GM21447 (cell line): ENCODE data around the gene LIN37.

Experiments
- ATAC-seq: cut with Tn5 transposase; IDR thresholded peaks from one replicate; pipeline ENCODE4 v1.9.1; 2021; ENCODE audit not compliant: unreplicated experiment

Gene LIN37, protein sequence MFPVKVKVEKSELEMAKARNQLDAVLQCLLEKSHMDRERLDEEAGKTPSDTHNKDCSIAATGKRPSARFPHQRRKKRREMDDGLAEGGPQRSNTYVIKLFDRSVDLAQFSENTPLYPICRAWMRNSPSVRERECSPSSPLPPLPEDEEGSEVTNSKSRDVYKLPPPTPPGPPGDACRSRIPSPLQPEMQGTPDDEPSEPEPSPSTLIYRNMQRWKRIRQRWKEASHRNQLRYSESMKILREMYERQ

DNA sequence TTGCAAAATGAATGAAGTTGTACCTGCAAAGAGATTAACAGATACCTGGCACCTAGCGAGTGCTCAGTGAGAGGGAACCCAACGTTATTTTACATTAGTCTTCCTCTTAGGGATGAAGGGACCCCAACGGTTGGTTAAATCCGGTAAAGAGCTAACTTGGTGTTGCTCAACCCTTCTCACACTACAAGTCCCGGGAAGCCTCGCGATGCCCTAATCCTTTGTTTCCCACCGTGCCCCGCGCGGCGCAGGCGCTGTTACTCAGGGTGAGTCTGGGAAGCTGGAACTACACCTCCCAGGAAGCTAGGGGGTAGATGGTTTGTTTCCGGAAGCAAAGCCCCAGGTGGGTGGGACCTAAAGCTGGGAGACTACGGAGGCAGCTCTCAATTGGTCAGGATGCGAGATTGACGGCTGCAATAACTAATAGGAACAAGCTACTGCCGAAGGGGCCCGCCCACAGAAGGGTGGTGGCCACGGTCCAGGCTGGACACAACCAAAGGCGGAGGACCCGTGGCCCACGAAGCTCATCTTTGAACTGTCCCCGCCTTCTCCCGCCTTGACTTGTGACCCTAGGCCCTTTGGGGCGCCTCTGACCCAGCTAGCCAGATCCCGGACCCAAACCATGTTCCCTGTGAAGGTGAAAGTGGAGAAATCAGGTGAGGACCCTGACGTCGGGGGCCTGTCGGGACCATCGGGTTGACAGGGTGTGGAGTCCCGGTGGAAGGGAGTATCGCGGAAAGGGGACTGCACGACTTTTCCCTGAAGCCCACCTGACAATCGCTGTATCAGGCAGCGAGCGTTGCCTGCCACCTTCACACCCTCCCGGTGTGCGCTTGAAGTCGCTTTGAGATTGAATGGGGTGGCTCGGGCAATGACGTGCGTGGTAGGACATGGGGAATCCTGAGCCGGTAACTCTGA lies at the start of gene LIN37:
TSS of gene LIN37 (plus strand) at position 471 of the 915 bp plus-strand sequence. CDS start at position 620, 149 bp downstream.
- ATAC-seq = peak; percentile 72

- ATAC-seq = peak; percentile 93
These were observed 46.0 kb upstream of the LIN37 start for GRCh38 chr19:35702223-35703012.

- no peak for ATAC-seq
These were observed 45.0 kb upstream of the LIN37 start for GRCh38 chr19:35703343-35703742.

DNA sequence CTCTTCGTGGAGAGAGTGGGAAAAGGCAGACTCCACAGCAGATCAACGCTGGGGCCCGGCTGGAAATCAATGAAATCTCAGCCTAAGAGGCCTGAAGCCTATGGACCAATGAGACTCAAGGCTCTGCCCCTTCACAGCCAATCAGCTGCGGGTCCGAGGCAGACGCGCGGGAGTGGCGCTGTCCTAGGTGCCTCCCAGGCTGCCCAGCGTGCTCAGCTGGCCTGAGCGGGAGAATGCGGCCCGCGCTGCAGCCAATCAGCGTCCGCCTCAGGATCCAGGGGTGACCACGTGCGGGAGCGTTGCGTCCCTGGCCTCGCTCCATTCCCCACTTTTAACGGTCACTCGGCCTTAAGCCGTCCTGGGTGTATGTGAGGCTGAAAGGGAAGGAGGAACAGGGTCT lies 44.2 kb upstream of the LIN37 start, which contains the start of gene ZBTB32:
TSS of gene ZBTB32 (plus strand) at position 341 of the 400 bp plus-strand sequence. CDS start 10,069 bp downstream, outside the sequence.
- no peak for ATAC-seq

GRCh38 chr19:35708391-35708790 lies 40.0 kb upstream of the LIN37 start:
- no peak for ATAC-seq

DNA sequence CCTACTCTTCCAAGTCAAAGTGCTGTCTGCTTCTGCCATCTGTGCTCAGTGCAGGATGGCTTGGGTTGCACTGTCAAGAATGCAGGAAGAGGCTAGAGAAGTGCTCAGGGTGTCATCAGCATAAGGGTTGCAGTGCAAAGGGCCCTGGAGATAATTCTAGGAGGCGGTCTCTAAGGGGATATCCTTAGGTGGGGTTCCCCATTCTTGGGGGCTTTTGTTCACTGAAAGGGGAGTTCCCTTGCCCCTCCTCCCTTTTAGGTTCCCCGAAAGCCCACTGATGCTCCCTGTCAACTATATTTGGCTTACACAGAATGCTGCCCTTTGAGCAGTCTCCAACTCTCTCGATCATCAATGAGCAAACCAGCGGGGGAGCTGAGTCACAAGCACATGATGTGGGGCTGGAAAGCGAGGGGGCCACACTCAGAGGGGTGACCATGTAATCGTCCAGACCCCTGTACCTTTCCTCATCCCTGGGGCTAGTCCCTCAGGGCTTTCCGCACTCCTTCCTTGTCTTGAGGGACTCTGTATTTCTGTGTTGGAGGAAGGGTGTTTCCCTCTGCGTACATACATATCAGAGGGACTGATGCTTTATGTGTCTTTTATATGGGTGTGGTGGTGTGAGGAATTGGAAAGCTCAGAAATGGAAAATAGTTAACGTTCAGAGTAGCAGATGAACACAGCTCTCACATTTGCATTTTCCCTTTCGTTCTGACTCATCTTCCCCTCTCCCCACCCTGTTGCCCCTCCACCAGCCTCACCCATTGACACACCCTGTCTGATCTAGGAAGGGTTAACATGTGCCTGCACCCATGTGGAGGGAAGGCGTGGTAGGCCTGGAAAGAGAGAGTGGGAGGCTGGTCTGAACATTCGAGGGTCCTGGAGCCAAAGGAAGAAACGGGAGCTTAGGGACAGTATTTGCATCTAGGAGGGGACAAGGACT lies 37.3 kb upstream of the LIN37 start:
- ATAC-seq = no peak

DNA sequence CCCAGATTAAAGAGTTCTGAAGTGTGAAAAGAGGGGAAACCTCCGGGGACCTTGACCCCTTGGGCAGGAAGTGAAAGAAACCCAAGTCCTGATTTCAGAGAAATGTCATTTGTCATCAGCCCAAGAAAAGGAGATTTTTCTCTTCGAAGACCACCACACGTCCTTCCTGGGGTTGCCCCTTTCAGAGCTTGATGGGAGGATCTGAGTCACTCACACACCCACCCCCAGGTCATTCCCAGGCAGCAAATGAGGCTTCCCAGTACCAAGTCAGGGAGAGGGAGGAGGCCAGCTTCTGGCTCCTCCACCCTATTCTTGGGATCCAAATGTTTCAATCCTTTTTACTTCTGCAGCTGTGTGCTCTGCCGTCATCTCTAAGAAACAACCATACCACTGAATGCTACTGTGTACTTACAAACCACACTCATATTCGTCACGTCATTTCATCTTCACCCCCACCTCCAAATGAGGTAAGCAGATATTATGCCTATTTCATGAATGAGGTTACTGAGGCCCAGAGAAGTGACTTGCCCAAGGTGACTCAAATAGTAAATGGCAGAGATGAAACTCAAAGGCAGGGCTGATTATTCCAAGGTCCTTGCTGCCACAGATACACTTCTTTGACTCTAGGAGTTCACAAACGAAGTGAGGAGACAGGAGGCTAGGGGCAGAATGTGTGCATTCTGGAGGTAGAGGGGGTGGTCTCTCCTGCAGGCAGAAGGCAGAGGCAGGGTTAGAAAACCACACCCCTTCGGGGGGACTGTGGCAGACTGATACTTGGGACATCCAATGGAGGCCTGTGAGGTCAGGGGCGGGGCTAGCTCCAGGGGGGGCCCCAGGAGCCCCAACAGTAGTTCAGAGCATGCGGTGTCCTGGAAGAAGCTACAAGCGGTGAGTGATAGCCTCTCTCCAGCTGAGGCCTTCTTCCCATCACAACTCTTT lies 35.5 kb upstream of the LIN37 start:
- no peak for ATAC-seq

GRCh38 chr19:35713506-35713850 lies 34.9 kb upstream of the LIN37 start:
- ATAC-seq = no peak

DNA sequence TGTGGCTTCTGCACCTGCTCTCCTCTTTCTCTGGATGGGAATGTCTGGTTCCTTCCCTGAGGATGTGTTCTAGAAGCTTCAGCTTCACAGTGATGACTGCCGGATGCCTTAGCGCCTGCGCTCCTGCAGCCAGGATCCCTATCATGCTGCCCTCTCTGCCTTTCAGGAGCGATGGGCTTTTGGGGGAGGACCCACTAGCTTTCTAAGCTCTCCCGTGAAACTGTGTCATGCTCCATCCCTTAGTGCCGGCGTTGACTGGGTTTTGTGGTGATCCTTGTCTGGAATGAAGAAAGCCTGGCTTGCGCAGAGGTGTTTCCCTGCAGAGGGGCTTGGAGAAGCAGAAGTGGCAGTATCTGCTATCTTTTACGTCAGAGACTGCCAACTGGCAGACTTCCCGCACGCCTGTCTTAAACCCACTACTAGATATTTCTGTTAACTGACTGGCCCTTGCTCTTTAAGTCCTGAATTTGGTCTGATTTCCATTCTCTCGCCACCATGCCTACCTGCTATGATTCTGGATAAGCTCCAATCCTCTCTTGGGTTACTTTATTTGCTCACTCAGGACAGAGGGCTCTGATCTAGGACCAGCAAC lies 34.4 kb upstream of the LIN37 start:
- no peak for ATAC-seq

DNA sequence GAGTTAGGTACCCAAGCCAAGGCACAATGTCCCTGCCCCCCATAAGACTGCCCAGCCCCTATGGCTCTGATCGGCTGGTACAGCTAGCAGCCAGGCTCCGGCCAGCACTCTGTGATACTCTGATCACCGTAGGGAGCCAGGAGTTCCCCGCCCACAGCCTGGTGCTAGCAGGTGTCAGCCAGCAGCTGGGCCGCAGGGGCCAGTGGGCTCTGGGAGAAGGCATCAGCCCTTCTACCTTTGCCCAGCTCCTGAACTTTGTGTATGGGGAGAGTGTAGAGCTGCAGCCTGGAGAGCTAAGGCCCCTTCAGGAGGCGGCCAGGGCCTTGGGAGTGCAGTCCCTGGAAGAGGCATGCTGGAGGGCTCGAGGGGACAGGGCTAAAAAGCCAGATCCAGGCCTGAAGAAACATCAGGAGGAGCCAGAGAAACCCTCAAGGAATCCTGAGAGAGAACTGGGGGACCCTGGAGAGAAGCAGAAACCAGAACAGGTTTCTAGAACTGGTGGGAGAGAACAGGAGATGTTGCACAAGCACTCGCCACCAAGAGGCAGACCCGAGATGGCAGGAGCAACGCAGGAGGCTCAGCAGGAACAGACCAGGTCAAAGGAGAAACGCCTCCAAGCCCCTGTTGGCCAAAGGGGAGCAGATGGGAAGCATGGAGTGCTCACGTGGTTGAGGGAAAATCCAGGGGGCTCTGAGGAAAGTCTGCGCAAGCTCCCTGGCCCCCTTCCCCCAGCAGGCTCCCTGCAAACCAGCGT lies 33.6 kb upstream of the LIN37 start:
- ATAC-seq = no peak

- ATAC-seq = no peak
These were observed 33.0 kb upstream of the LIN37 start for GRCh38 chr19:35715355-35715809.

- no peak for ATAC-seq
These were observed 32.2 kb upstream of the LIN37 start for GRCh38 chr19:35715981-35716800.

DNA sequence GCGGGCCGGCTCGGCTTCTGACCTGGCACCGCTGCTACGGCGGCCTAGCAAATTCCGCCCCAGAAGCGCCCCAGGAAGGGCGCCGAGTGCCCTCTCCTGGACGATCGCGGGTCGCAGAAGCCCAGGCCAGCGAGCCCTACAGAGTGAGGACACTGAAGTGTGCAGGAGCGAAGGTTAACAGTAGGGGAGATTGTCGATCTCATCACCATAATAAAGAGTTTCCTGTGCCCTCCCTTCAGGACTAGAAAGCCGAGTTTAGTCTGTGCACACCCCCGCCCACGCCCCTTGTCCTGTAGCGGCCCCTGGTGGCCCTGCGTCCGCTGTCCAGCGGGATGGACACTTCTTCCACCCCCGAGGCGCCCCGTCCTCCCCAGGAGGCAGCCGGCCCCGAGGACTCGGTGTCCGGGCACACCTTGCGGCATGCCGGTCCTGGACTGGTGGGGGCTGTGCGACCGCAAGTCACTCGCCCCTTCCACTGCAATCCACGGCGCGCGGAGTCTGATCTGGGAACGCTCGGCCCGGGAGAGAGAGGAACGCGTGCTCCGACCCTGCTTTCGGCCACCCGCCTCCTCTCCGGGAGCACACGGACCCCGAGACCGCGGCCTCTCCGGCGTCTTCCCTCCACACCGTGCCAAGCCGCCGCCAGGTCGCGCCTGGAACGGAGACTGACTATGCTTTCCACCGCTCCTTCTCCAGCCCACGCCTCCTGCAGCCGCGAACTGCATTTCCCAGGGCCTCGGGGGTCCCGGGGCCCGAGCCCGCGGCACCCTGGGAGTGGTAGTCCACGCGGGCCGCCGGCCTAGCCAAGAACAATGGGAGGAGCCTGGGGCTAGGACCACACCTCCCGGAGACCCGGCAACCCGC lies 31.3 kb upstream of the LIN37 start:
- ATAC-seq = peak; percentile 44

GRCh38 chr19:35717665-35718344 lies 30.6 kb upstream of the LIN37 start, which contains the start of gene KMT2B:
TSS of gene KMT2B (plus strand) at chr19:35718003. CDS start at chr19:35718019, 16 bp downstream.
- no peak for ATAC-seq

DNA sequence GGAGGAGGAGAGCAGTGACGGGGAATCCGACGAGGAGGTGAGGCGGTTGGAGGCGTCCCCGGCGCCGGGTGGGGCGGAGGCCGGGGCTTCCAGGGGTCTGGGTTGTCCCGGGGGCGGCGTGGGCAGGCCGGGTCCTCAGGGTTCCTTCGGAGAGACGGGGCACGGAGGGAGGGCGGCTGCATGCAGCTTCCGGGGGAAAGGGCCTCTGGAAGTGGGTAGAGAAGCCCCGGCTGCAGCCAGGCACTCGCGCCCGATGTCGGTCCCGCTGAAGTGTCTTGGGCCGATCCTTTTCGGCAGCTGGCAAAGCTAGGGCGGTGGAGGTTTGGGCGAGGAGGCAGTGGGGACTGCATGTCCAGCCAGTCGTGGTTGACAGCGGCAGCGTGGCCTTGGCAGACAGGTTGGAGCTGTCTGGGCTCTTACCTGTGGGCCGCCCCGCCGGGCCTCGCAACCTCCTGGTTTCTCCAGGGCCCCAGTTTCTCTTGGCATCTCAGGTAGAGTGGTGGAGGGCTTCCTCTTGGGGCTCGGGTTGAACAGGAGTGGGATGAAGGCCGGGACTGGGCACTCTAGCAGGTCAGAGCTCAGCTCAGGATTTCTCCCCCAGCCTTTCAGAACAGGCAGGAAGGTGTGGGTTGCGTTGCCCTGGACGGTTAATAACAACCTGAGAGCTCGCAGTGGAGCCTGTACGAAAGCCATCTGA lies 29.9 kb upstream of the LIN37 start:
- ATAC-seq = no peak
